GM20000 (cell line): Measurements from ENCODE around the gene DNAH3.

Experiments
- DNase-seq: peaks from one replicate; pipeline ENCODE4 v3.0.0; 2012; ENCODE audit warnings: low spot score
- TF ChIP-seq, protein P1 (sequence below): IDR thresholded peaks from 2 replicates; pipeline ENCODE4 v1.5.1; 2012; ENCODE audit warnings: mild to moderate bottlenecking, control low read depth; ENCODE audit errors: extremely low read depth, missing control alignments

Gene DNAH3

DNA sequence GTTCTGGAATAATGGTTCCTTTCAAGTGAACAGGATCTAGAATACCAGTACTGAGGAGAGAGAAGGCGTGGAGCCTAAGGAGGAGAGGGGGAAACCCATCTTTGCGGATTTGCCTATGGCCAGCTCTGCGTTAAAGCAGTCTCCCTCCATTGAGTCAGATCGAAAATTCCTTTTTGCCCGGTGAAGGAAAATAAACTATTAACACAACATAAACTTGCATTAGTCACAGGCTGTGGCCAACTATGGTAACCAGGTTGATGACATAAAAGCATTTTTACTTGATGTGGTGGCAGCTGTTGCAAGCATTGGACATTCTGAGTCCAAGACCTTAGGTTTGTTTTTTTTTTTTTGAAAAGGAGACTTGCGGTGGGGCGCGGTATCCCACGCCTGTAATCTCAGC, 16.7 kb upstream of the DNAH3 start:
- TF ChIP-seq, protein P1, sequence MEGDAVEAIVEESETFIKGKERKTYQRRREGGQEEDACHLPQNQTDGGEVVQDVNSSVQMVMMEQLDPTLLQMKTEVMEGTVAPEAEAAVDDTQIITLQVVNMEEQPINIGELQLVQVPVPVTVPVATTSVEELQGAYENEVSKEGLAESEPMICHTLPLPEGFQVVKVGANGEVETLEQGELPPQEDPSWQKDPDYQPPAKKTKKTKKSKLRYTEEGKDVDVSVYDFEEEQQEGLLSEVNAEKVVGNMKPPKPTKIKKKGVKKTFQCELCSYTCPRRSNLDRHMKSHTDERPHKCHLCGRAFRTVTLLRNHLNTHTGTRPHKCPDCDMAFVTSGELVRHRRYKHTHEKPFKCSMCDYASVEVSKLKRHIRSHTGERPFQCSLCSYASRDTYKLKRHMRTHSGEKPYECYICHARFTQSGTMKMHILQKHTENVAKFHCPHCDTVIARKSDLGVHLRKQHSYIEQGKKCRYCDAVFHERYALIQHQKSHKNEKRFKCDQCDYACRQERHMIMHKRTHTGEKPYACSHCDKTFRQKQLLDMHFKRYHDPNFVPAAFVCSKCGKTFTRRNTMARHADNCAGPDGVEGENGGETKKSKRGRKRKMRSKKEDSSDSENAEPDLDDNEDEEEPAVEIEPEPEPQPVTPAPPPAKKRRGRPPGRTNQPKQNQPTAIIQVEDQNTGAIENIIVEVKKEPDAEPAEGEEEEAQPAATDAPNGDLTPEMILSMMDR = no peak
- DNase-seq = no peak

DNA sequence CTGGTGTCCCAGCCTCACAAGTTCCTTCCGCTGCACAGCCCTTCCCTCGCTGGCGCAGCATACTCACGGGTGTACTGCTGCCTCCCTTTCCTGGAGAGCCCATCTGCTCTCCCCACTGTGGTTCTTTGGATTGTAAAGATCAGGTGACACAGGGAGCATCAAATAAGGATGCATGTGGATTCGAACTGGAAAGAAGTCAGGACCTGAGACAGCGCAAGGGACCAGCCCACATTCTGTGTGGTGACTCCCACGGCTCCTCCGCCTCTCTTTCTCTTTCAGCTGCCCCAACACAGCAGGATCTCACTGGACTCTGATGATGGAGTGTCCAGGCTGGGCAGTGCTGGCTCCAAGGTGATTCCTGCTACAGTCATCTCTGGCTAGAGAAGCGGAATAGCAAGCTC, 15.9 kb upstream of the DNAH3 start:
- no peak for DNase-seq
- TF ChIP-seq, protein P1 = no peak

DNA sequence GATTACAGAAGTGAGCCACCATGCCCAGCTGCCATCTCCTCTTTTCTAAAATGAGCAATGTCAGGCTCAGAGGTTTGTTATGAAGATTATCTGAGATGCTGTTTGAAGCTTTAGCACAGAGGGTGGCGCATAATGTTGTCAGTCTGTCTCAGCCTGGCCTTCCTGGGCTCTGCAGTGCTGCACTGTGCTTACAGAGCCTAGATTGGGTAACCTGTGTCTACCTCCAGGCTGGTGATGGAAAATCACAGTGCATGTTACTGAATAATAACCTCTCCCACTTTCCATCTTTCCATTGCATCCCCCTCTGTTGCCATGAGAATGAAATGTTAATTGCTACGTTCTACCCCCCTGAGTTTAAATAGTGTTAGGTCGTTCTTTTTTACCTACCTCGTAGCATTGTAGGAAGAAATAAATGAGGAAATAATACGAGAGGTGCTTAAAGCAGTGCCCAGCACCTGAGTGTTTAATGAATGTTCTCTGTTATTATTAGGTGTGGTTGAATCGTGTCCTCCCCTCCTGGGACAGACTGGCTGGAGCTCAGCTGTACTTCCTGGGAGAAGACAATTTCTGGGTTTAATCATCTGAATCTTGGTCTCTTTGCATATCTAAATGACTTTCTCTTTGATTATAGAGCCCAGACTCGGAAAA, 14.0 kb upstream of the DNAH3 start:
- TF ChIP-seq, protein P1 = no peak
- DNase-seq = no peak

DNA sequence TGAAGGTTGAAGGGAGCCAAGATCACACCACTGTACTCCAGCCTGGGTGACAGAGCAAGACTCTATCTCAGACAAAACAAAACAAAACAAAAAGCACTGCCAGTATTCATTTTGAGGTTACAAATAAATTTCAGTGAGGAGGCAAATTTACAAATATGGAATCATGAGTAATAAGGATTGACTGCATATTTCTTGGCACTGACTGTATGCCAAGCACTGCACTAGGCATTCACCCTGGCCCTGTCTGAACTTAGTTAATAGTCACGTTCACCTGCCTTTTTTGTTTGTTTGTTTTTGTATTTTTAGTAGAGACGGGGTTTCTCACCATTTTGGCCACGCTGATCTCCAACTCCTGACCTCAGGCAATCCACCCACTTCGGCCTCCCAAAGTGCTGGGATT, 12.9 kb upstream of the DNAH3 start:
- TF ChIP-seq, protein P1 = no peak
- no peak for DNase-seq

DNA sequence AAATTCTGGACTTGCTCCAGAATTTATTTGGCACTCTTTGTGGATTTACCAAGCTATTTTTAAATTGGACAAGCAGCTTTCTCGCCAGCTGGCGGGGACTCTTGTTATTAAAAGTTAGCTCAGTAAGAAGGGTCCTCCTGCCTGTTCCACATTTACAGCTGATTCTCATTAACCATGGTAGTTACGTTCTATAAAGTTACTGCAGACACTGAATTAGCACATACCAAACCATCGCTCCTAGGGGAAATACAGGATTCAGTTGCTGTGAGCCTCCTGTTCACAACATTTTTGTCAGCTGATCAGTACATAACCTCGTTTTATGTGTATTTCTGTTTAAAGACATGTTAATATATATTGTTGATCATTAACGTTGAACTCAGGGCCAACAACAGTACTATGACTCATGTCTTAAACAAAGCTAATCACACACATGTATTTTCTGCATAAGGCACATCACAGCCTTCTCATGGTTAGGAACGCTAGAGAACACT, 12.1 kb upstream of the DNAH3 start:
- no peak for DNase-seq

DNA sequence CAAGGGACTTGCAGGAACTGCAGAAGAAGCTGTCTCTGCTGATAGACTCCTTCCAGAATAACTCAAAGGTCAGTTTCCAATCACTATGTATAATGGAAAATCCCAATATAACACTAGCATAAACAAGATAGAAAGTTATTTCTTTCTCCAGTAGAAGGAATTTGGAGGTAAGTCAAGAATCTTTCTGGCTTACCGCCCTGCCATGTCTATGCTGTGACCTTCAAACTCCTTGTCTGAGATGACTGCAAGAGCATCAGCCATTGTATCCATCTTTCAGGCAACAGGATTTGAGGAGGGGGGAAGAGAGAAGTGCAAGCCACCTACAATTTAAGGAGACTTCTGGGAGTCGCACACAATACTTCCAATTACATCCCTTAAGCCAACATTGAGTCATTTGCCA, 10.6 kb upstream of the DNAH3 start:
- TF ChIP-seq, protein P1 = no peak
- DNase-seq = no peak

More for the DNA sequence above, 12.1 kb upstream of the DNAH3 start:
- TF ChIP-seq, protein P1 = no peak

DNA sequence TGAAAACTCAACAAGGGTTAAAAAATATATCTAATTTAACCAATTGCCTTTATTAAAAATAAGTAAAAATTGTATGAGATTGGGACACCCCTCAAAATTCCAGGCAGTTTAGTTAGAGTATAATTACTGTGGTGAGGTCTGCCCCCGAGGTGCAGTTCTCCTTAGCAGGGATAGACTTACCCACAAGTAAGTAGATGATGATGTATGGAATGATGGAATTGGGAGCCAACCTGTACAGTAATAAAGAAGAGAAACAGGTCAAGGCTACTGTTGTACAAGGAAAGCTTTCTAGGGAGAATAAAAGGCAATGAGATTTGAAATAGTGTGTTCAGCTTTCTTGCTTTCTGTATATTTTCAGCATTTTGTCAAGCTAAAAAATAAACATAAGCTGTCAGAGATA, 9.6 kb upstream of the DNAH3 start:
- DNase-seq = no peak
- TF ChIP-seq, protein P1 = no peak
